Small intestine (tissue), 7 donors: ENCODE measurements around the gene MEIOSIN. TPM values are rescaled to one million over a fixed set of nuclear protein-coding genes. Genes with fewer than 3 reads are reported as not detected.

Experiments used
- DNase-seq, 2 donors: peaks; one replicate each; pipeline versions ENCODE4 v3.0.0 to v3.0.0-alpha.2; 2013
- FAIRE-seq: peaks from 2 replicates; lab custom pipeline; 2012; peaks lifted over from hg19 to GRCh38; lab: Jason Lieb, UNC
- H3K27ac ChIP-seq, 3 donors: one replicate each; pipeline ENCODE4 v1.5.1; 2013; ENCODE audit warnings: low read length in 2 of 3, mild to moderate bottlenecking in 2 of 3, control low read depth in 1 of 3, inconsistent platforms in 1 of 3, low read depth in 1 of 3, moderate library complexity in 1 of 3
- H3K27me3 ChIP-seq, 3 donors: one replicate each; pipeline ENCODE4 v1.6.1; 2013; ENCODE audit warnings: low read length in 3 of 3, inconsistent platforms in 1 of 3; ENCODE audit not compliant: control insufficient read depth in 3 of 3, insufficient read depth in 3 of 3
- H3K36me3 ChIP-seq, 3 donors: one replicate each; pipeline ENCODE4 v1.6.1; 2013; ENCODE audit warnings: low read length in 3 of 3, inconsistent platforms in 1 of 3, low read depth in 1 of 3, mild to moderate bottlenecking in 1 of 3, moderate library complexity in 1 of 3; ENCODE audit not compliant: control insufficient read depth in 3 of 3, insufficient read depth in 2 of 3
- H3K4me1 ChIP-seq, 3 donors: one replicate each; pipeline ENCODE4 v1.6.1; 2013; ENCODE audit warnings: low read length in 2 of 3, inconsistent platforms in 1 of 3, low read depth in 1 of 3, mild to moderate bottlenecking in 1 of 3, moderate library complexity in 1 of 3; ENCODE audit not compliant: control insufficient read depth in 3 of 3, insufficient read depth in 2 of 3
- H3K4me3 ChIP-seq, 3 donors: one replicate each; pipeline ENCODE4 v1.5.1; 2013; ENCODE audit warnings: low read length in 3 of 3, control low read depth in 1 of 3, inconsistent platforms in 1 of 3, low read depth in 1 of 3, mild to moderate bottlenecking in 1 of 3, moderate library complexity in 1 of 3
- H3K9me3 ChIP-seq, 2 donors: one replicate each; pipeline ENCODE4 v1.6.1; 2013; ENCODE audit warnings: low read depth in 1 of 2, low read length in 1 of 2; ENCODE audit not compliant: control insufficient read depth in 2 of 2, insufficient read depth in 1 of 2
- WGBS, 3 donors: extraction: QIAGEN DNeasy Blood & Tissue Kit; methylation state at CpG; one replicate each; pipeline ENCODE4 v1.1.7; 2013; 5-methylcytosine and 5-hydroxymethylcytosine counted together
- polyA plus RNA-seq, 4 donors: library from polyadenylated mRNA; stranded (reverse) in 3 of 4; unstranded in 1 of 4; fragments of 200-250 nt in 3 of 4; fragments of 120-200 nt in 1 of 4; gene quantifications; one replicate each; pipeline versions ENCODE4 v1.2.1 to v1.2.3, GENCODE V29; 2013
- donor health status: healthy with polysubstance abuse.
- donor health status: control.
- donor health status: control.
- donor health status: Bipolar disorder and iron deficiency.
- donor health status: healthy.

MEIOSIN gene
- polyA plus RNA-seq, 4 donors, result not detected

DNA sequence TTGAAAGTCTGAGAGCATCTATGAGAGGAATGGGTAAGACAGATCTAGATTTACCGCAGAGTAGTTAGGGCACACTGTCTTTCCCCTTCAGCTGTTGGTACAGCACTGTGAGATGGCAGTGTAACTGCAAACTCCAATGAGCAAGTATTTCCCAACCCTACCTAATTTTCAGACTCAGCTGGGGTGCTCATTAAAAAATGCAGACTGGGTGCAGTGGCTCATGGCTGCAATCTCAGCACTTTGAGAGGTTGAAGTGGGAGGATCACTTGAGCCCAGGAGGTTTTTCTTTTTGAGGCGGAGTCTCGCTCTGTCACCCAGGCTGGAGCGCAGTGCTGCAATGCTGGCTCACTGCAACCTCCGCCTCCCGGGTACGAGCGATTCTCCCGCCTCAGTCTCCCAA is 28.1 kb upstream of the MEIOSIN start:
- no peaks in the 10 kb centered on the region for H3K9me3 ChIP-seq
- H3K4me3 ChIP-seq, result no peak overlapping the region
- H3K27me3 ChIP-seq, result no peaks in the 10 kb centered on the region
- H3K4me1 ChIP-seq, result no peaks in the 10 kb centered on the region
- H3K27ac ChIP-seq, result no peak overlapping the region
- no peak for DNase-seq
- FAIRE-seq, result no peak
- peaks cover 0 to 39% (median 2%) of the 10 kb centered on the region in 3 donors for H3K36me3 ChIP-seq
- WGBS, 3 donors, result 93 to 98% (median 96%) methylated on average over 9 of the region's 9 CpGs

GRCh38 chr19:45705710-45706415 is 27.4 kb upstream of the MEIOSIN start:
- Histone ChIP-seq H3K27me3 (no peaks in the 10 kb centered on the region), H3K36me3 (peaks cover 0 to 38% (median 2%) of the 10 kb centered on the region in 3 donors), H3K9me3 (no peaks in the 10 kb centered on the region), H3K4me1 (no peaks in the 10 kb centered on the region), H3K4me3 (no peak overlapping the region), H3K27ac (peak overlapping the region in 1 of 3 donors; percentile 24)
- no peak for FAIRE-seq
- 92 to 97% (median 96%) methylated on average over 12 of the region's 12 CpGs for WGBS, 3 donors
- no peak for DNase-seq

DNA sequence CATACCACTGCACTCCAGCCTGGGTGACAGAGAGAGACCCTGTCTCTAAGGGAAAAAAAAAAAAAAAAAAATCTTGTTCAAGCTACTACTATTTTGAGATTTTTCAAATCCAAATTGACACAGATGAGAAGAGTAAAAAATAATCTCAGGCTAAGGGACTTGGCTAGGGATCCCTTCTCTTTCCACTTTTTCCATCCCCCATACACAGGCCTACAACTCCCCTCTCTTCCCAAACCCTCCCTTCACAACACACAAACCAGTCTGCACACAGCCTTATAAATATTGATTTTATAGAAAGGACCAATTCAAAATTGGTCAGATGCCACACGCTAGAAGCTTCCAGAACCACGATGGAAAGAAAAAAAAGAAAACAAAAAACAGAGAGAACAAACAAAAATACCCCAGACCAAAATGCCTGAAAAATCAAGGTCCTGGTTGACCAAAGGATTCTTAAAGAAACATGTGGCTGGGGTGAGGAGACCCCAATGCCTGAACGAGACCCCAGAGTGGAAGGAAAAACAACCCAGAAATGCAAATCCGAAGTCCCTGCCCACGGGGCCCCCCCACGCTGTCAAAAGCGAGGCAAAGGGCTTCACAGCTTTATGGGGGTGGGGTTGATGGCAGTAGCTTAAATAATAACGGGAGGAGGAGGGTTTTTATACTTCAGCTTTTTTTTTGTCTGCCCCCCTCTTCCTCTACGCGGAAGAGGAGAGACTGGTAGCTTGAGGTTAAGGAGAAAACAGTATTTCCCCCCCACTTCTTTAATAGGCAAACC is 22.7 kb upstream of the MEIOSIN start:
- Histone ChIP-seq H3K36me3 (peaks cover 7 to 39% (median 9%) of the 10 kb centered on the region in 3 donors), H3K4me1 (no peaks in the 10 kb centered on the region), H3K27ac (no peak overlapping the region), H3K4me3 (no peak overlapping the region), H3K27me3 (no peaks in the 10 kb centered on the region), H3K9me3 (no peaks in the 10 kb centered on the region)
- WGBS, 3 donors, result 61 to 77% (median 67%) methylated on average over 10 of the region's 10 CpGs
- DNase-seq (no peak), FAIRE-seq (no peak)

- no peak overlapping the region for H3K4me3 ChIP-seq
Measured at GRCh38 chr19:45711851-45712698, 21.2 kb upstream of the MEIOSIN start.

DNA sequence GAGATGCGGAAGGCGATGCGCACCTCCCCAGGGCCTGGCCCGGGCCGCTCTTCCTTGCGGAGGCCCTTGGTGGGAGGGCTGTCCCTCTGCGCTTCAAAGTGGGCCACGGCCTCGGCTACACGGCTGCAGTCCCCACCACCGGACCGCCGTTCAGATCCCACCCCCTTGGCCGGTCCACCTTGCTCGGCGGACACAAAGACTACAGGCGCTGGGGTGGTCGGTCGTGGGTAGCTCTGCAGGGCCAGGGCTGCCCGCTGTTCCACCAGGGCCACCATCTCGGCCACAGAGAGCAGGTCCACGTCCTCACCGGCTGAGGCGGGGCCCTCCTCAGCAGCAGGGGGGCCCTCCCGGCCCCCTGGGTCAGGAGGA is 20.6 kb upstream of the MEIOSIN start:
- 94% methylated on average over 5 to 25 of the region's 25 CpGs for WGBS, 3 donors
- no peak overlapping the region for H3K27ac ChIP-seq
- DNase-seq, result no peak
- no peaks in the 10 kb centered on the region for H3K9me3 ChIP-seq
- no peaks in the 10 kb centered on the region for H3K27me3 ChIP-seq
- FAIRE-seq, result no peak
- no peak overlapping the region for H3K4me3 ChIP-seq
- H3K4me1 ChIP-seq, result peaks cover 0 to 6% (median 0%) of the 10 kb centered on the region in 3 donors
- H3K36me3 ChIP-seq, result peaks cover 7 to 37% (median 9%) of the 10 kb centered on the region in 3 donors

More at GRCh38 chr19:45711851-45712698, 21.2 kb upstream of the MEIOSIN start:
- 94 to 96% (median 94%) methylated on average over 62 to 76 of the region's 76 CpGs for WGBS, 3 donors
- H3K4me1 ChIP-seq, result peaks cover 0 to 6% (median 0%) of the 10 kb centered on the region in 3 donors
- no peak overlapping the region for H3K27ac ChIP-seq
- H3K27me3 ChIP-seq, result no peaks in the 10 kb centered on the region
- H3K36me3 ChIP-seq, result peaks cover 7 to 37% (median 9%) of the 10 kb centered on the region in 3 donors
- FAIRE-seq, result no peak
- no peak for DNase-seq
- no peaks in the 10 kb centered on the region for H3K9me3 ChIP-seq

DNA sequence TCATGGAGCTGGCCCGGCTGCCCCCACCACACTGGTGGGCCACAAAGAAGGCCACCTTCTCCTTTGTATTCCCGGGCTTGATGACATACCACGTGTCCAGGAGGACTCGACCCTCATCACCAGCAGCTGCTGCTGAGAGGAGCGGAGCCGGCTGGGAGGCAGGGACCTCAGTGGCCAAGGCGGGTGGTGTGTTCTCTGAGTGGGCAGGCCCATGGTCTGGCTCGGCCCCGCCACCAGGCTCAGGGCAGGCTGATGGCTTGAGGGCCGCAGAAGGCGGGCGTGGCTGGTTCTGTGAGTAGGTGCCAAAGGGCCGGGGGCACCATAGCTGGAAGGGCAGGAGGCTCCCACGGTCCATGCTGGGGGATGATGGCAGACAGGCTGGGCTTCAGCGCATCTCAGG is 20.1 kb upstream of the MEIOSIN start:
- Histone ChIP-seq H3K27ac (no peak overlapping the region), H3K27me3 (no peaks in the 10 kb centered on the region), H3K36me3 (peaks cover 7 to 35% (median 9%) of the 10 kb centered on the region in 3 donors), H3K9me3 (no peaks in the 10 kb centered on the region), H3K4me3 (no peak overlapping the region), H3K4me1 (peaks cover 2 to 10% (median 4%) of the 10 kb centered on the region in 3 donors)
- no peak for FAIRE-seq
- 87 to 92% (median 89%) methylated on average over 14 to 15 of the region's 15 CpGs for WGBS, 3 donors
- DNase-seq, result no peak

- no peaks in the 10 kb centered on the region for H3K9me3 ChIP-seq
- H3K27ac ChIP-seq, result no peak overlapping the region
- peaks cover 7 to 37% (median 9%) of the 10 kb centered on the region in 3 donors for H3K36me3 ChIP-seq
- no peak for DNase-seq
- no peak overlapping the region for H3K4me3 ChIP-seq
- 84 to 93% (median 90%) methylated on average over 3 of the region's 3 CpGs for WGBS, 3 donors
- H3K27me3 ChIP-seq, result no peaks in the 10 kb centered on the region
- peaks cover 3 to 15% (median 4%) of the 10 kb centered on the region in 3 donors for H3K4me1 ChIP-seq
- no peak for FAIRE-seq
Measured at GRCh38 chr19:45715139-45715538, 18.1 kb upstream of the MEIOSIN start.
